GM19467 (cell line): ENCODE measurements around the gene DAZAP1.
A peak's percentile ranks its signal among the peaks of the same experiment; 100 is the strongest.

Source experiments
- ATAC-seq: cut with Tn5 transposase; IDR thresholded peaks from one replicate; pipeline ENCODE4 v1.9.1; 2021; ENCODE audit warnings: mild to moderate bottlenecking, moderate library complexity; ENCODE audit not compliant: unreplicated experiment

The DAZAP1 gene

DNA sequence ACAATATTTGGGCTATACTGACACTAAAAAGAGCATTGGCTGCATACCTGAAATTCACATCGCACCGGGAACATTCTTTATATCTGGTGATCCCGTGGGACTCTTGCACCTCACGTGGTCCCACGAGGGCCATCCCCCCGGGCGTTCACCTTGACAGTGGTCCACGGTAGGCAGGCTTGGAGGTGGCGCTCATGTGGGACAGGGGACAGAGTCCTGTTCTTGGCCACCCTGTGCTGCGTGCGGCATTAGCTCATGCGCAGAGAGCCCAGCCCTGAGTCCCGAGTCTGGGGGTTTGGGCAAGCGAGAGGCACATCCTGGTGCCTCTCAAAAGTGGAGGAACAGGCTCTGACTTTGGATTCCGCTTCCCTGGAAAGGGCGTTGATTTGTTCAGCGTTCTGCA, 13.5 kb upstream of the DAZAP1 start:
- no peak for ATAC-seq

DNA sequence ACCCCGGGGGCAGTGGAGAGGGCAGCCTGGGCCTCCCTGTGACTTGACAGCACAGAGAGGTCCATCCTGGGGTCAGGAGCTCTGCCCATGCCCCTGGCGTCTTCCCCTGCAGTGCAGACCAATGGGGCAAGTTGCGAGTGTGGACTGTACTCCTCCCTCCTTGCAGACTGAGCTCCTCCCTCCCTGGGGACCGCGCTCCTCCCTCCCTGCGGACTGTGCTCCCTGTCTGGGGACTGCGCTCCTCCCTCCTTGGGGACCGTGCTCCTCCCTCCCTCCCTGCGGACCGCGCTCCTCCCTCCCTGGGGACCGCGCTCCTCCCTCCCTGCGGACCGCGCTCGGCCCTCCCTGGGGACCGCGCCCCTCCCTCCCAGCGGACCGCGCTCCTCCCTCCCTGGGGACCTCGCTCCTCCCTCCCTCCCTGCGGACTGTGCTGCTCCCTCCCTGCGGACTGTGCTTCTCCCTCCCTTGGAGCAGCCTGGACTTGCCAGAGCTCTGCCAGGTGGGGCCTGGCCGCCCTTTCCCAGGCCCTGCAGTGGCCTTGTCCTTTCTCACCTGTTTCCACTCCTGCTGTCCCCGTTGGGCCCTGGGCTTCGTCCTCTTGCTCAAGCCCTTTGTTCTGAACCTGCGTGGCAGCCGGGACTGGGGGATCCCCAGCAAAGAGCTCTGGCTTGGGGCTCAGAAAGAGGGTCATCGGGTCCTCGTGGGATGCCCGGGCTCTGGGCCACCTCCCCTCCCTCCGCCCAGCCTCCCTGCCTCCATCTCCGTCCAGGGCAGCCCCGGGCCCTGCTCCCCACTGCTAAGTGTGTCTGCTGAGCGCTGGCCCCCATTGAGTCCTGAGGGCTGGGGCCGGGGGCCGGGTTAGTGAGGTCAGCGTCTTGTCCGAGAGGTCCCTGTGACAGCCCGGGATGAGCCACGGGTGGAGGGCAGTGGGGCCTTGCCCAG, 12.9 kb upstream of the DAZAP1 start:
- no peak for ATAC-seq

DNA sequence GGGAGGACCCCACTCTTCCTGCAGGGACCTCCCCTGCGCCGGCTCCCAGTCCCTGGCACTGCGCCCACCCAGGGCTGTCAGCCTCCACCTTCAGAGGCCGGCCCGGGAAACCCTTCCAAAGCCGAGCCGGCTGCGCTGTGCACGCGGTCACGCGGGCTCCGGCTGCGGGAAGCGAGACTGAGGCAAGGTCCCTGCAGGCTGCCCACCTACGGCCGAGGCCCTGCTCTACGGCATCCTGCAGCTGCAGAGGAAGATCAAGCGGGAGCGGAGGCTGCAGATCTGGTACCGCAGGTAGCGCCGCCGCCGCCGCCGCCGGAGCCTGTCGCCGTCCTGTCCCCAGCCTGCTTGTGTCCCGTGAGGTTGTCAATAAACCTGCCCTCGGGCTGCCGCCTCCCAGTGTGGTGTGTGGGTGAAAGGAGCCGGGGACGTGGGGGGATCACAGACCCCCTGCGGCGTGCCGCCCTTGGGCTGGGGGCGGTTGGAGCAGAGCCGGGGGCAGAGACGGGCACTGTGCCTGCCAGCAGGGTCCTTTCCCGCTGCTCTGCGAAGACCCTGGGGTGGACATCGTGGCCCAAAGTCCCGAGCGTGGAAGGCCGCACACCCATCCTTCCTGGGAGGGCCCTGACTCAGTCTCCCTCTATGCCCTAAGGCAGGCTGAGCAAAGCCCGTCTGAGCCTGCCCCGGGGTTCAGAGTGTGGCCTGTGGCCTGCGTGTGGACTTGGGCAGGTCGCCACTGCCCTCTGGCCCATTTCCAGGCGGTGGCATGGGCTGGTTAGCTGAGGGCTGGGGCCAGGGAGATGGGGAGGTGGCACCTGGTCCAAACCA, 12.0 kb upstream of the DAZAP1 start:
- ATAC-seq: no peak

DNA sequence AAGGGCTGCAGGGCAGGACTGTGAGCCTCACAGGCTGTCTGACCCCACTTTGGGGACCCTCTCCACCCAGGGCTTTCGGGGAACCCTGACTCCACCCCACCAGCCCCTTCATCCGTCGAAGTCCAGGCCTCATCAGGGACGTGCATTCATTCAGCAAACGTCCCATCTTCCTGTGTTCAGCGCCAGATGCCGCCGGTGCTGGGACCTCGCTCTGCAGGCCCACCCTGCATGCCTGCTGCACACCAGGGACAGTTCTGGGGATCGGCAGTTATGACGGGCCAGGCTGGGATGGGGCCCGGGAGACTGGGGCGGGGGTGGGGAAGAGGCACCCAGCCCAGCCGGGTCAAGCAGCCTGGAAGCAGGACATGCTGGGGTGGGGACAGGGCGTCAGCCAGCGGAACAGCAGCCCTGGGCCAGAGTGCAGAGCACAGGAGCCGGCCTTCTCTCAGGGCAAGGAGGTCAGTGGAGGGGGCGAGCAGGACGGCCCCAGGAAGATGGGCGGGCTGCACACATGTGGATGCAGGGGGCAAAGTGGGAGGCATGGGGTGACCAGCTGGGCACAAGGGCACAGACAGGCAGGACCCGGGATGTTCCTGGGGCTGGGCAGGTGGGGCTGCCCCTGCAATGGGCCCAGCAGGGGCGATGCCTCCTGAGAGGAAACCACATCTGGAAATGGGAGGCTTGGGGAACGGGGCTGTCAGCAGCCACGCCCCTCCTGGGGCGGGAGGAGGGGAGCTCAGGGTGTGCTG, 11.2 kb upstream of the DAZAP1 start:
- ATAC-seq: no peak

DNA sequence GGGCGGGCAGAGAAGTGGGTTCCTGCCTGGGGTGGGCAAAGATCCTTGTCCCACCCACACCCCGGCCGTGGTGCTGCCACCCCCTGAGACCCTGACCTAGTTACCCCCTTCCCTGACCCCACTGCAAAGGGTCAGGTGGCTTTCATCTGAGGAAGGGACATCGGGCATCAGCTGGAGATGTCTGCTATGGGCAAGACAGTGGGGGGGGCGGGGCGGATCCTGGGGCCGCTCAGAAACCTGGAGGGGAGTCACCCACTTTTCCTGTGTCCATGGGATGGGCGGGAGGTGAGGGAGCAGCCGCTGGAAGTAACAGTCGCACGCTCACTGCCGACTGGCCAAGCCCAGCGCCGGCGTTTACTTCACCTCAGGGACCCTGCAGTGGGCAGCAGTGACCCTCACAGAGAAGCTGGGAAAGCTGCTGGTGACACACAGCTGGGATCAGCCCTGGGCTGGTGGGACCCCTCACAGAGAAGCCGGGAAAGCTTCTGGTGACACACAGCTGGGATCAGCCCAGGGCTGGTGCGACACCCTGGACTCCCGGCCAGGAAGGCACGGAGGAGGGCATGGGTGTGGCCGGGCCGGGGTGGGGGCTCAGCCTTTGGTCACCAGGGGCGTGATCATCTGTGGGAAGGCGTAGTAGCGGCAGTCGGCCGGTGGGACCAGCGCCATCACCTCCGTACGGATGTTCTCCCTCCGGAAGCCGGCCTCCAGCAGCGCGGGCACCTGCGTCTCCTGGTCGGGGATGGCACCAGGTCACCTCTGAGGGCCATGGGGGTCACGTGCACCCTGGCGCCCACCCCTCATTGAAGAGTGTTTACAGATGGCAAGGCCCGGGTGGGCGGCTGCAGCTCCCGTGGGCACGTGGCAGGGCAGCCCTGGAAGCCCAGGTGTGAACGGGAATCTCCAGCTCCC, 10.4 kb upstream of the DAZAP1 start:
- no peak for ATAC-seq

DNA sequence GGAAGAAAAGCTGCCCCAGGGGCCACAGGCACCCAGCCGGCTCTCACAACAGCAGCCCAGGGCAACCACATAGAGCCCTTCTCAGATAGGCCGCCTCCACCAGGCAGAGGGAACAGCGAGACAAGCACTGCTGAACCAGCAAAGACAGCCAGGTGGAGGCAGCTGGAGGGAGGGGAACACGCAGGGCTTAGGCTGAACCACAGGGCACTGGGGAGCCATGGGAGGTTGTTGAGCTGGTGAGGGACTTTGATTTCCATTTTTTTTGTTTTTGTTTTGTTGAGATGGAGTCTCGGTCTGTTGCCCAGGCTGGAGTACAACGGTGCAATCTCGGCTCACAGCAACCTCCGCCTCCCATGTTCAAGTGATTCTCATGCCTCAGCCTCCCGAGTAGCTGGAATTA, 9.5 kb upstream of the DAZAP1 start:
- ATAC-seq: no peak

DNA sequence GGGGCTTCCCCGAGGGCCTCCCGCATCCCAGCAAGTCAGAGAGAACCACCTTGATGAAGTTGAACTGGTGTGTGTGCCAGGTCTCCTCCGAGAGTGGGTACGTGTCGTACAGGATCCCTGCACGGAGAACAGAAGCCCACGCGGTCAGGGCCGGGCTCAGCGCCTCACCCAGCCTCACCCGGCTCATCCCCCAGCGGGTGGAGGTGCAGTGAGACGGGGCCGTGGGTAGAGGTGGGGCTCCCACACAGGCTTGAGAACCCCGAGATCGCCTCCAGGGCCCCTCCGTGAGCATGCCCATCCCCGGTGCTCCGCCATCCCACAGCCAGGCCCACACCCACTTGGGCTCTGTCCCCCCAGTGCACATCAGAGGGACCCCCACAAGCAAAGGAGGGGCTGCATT, 8.3 kb upstream of the DAZAP1 start:
- ATAC-seq: no peak

DNA sequence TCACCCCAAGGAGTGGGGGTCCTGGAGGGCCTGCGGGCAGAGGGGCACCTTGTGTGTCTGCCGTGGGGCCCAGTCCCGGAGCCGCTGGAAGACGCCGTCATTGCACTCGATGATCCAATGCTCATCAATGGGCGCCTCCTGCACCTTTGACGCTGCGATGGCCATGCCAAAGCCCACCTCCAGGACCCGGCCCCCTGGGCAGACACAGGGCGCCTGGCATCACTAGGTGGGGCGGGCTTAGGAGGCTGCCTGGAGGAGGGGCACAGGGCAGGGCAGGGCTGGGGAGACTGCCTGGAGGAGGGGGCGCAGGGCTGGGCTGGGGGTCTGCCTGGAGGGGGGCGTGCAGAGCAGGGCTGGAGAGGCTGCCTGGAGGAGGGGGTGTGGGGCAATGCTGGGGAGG, 7.6 kb upstream of the DAZAP1 start:
- ATAC-seq: no peak

DNA sequence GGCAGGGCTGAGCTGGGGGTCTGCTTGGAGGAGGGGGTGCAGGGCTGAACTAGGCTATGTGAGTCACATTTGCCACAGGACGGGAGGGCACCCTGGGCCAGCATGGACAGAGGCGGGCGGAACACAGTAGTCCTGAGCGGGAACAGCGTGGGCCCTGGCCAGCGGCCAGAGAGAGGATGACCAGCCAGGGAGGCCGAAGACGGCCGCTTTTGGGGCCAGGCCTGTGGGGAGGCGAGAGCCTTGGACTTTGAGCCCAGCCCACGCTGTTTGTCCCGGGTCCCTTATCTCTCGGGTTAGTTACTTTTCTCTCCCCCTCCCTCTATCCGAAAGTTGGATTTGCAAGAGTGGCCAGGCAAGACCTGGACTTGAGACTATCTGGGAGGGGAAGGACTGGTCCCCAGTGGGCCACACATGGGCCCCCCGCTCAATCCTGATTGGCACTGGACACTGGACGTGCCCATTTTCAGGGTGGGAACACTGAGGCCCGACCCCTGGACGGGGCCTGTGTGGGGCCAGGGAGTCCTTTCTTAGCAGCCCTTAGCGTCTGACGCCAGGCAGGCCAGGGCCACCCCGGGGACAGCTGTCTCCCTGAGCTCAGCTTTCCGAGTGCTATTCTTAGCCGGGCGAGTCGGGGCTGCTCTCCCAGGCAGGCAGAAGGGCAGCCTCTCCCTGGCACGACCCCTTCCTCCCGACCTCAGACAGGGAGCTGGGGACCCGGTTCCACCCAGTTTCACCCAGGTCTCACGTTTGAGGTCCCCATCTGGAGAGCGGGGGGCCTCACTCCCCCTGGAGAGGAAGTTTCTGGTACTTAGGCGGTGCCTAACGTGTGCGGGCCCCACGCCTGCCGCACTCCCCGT, 6.9 kb upstream of the DAZAP1 start:
- ATAC-seq: no peak

DNA sequence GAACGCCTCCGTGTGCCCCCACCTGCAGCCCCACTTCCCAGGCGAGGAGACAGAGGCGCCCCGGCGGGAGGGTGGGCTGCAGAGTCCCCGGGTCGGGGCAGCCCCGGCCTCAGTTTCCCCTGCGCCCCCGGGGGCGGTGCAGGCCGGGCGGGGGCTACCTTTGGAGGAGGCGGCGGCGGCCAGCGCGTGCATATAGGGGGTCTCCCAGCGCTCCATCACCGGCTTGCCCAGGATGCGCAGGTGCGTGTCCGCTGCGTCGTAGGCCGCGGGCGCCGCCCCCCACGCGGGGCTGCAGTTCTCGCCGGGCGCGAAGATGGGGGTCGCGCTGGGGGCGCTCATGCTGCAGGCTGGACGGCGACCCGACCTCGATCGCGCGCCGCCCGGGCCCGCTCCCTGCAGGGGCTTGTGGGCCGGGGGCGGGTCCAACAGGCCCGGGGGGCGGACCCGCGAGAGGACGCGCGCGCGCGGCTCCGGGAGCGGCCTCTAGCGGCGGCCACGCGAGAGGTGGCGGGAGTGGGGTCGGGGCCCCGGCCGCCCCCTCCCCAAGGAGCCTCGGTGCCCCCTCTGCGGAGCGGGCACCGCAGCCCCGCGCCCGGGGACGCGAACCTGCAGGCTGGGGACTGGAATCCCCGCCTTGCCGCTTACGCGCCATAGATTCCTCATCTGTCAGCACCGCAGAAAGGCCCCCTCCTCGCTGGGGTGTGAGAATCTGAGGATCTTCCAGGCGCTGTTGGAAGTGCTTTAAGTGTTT, 6.1 kb upstream of the DAZAP1 start, which contains the start of gene GAMT:
Gene GAMT (minus strand): TSS at position 405 of the 751 bp plus-strand sequence. CDS start 66 bp downstream, at position 339.
- no peak for ATAC-seq

DNA sequence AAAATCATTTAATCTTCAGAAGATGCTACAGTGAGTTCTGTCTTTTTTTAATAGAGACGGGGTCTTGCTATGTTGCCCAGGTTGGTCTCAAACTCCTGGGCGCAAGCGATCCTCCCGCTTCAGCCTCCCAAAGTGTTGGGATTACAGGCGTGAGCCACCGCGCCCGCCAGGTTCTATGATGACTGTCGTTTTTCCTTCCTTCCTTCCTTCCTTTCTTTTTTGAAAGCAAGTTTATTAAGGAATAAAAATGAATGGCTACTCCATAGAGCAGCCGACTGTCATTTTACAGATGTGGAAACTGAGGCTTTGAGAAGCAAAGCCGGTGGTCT, 5.5 kb upstream of the DAZAP1 start:
- no peak for ATAC-seq

DNA sequence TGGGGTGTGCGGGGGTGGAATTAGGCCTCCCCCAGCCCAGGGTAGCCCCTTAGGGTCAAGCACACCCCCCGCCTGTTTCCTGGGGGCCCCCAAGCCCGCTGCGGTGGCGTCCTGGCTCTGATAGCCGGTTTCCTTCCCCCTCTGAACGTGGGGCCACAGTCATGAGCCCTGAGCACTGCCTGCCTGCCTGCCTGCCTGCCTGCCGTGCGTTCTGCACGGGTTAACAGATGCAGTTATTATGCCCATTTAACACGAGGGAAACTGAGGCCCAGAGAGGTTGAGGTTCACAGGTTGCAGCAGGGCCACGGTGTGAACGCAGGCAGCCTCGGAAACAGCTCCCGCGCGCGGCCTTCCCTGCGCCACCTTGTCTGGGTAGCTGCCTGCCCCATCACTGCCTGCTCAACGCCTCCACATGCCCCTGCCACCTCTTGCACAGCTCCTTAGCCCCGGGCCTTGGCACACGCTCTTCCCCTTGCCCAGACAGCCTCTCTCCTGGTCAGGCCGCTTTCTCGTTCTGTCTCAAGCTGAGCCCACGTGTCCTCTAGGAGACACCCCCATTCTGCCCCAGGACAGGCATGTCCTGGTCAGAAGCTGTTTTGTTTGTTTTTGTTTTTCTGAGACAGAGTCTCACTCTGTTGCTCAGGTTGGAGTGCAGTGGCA, 4.8 kb upstream of the DAZAP1 start:
- ATAC-seq: no peak

DNA sequence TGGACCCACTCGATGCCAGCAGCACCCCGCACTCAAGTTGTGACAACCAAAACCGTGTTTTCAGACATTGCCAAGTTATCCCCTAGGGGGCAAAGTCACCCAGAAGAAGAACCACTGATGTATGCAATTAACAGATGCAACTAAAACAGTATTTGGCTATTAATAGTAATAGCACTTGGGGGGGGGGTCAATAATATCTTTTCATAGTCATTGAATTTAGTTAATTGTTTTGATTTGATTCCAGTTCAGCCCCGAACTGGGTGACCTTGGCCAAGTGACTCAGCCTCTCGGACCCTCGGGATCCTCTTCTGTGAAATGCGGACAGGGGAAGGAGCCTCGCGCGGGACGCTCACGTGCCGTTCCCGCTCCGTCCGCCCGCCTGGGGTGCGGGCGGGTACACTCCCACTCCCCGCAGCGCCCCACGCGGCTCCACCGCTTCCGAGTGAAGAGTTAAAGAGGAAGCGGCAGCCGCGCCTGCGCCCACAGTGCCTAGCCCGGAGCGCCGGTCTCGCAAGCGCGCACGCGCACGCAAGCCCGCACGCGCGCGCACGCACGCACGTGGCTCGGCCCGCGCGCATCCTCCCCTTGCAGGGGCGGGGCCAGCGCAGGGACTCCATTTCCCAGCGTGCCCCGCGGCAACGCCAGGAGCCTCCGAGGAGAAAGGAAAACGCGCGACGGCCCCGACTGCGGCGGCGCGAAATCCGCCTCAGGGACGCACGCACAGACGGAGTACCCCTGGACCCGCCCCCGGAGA, 435 bp upstream of the DAZAP1 start:
- peak; percentile 73 for ATAC-seq

DNA sequence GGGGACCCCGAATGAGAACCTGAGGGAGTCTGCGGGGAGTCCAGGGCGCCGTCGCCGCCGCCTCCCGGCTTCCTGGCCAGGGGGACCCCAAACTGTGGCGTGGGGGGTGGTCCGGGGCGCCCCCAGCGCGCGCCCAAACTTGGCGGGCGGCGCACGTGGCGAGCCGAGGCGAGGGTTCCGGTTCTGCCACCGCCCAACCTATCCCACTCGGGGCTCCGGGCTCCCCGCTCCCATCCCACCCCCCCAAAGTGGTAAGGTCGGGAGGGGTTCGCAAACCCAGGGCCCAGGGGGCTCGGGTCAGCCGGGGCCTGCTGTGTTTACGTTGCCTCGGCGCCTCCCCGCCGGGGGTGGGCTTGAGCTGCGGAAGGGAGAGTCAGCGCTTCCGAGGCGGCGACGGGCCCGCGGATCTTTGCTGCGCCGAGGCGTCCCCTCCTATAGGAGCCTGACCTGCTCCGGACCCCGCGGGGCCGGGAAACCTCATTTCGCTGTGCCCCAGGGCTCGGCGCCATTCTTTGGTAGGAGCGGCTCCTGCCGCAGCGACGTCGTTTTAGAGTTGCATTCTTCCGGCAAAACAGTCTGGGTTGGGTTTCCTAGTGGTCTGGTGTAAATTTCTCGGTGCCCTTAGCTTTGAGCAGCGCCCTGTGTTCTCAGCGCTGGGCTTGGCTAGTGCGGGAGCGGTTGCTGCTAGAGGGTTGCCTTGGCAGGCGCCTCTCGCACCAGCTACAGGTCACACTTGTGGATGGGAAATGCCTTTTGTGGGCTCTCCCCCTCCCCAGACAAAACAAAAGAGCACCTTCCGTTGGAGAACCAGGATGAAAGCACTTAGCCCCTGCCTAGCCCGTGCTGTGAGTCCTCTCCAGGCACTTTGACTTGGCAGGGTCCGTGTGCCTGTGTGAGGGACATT, 1.2 kb downstream of the DAZAP1 start:
- no peak for ATAC-seq

DNA sequence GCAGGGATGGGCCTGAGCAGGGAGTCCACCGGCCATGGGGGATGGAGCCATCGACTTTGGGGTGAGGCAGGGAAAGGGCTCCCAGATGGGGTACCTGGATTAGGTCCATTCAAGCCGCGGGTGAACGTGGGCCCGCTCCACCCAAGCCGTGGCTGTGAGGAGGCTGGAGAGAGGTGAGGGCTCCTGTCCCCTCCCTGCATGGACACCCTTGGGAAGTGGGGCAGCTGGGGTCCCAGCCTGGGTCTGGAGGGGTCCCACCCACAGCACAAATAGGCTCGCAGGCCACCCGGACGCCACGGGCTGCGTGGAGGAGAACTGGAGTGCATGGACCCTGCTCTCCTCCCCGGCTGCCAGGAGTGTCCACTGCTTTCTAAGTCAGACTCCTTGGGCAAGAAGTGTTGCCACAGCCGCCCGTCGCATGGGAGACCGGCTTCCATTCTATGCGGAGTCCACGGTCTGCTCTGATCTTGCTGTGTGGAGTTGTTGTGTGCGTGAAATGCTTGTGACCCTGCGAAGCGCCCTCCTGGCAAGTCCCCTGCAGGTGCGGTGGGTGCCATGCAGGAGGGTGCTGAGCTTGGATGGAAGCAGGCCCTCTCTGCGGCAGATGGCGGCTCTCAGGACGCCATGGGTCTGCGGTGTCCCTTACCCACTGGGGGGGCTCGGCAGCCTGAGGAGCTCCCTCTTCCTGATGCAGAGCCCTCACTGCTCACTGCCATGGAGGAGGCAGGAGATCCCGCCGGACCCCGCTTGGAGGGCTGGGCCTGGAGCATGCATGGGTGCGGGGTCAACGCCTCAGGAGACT, 2.0 kb downstream of the DAZAP1 start:
- ATAC-seq: no peak
